Activated T-helper 17 cell treated with anti-CD3 and anti-CD28 coated beads, Interleukin-2, amount 50 U/mL, for 72 hours (primary cell): ENCODE results near the gene SHOX. TPM values are rescaled to one million over a fixed set of nuclear protein-coding genes. Genes with fewer than 3 reads are reported as not detected.

Experiments
- ATAC-seq: fragments of 150-1000 bp; cut with Tn5 transposase; replicated peaks from 2 replicates; pipeline ENCODE4 v1.10.0; 2021; ENCODE audit warnings: mild to moderate bottlenecking, moderate library complexity
- H3K27ac Mint-ChIP-seq: one replicate; pipeline ENCODE4 v1.8.0; 2022; ENCODE audit warnings: mixed read lengths
- H3K27me3 Mint-ChIP-seq: one replicate; pipeline ENCODE4 v1.8.0; 2022; ENCODE audit warnings: mixed read lengths
- H3K36me3 Mint-ChIP-seq: one replicate; pipeline ENCODE4 v1.8.0; 2022; ENCODE audit warnings: low read depth, mild to moderate bottlenecking, mixed read lengths
- H3K4me1 Mint-ChIP-seq: one replicate; pipeline ENCODE4 v1.8.0; 2022; ENCODE audit warnings: mixed read lengths
- H3K4me3 Mint-ChIP-seq: one replicate; pipeline ENCODE4 v1.8.0; 2022; ENCODE audit warnings: mild to moderate bottlenecking, mixed read lengths
- H3K9me3 Mint-ChIP-seq: one replicate; pipeline ENCODE4 v1.8.0; 2022; ENCODE audit warnings: mixed read lengths
- total RNA-seq, 2 donors: library from RNA; stranded (reverse); gene quantifications; one replicate each; pipeline ENCODE4 v1.2.3, GENCODE V29; 2022

SHOX gene
- total RNA-seq, 2 donors from 2014 or later = not detected

- H3K27ac Mint-ChIP-seq = no peak overlapping the region
- H3K36me3 Mint-ChIP-seq = no peaks in the 10 kb centered on the region
- H3K9me3 Mint-ChIP-seq = no peaks in the 10 kb centered on the region
- no peaks in the 10 kb centered on the region for H3K27me3 Mint-ChIP-seq
- H3K4me3 Mint-ChIP-seq = no peak overlapping the region
- ATAC-seq = no peak
- H3K4me1 Mint-ChIP-seq = no peaks in the 10 kb centered on the region
Observed at GRCh38 chrX:661154-661553, 30.6 kb downstream of the SHOX start.

DNA sequence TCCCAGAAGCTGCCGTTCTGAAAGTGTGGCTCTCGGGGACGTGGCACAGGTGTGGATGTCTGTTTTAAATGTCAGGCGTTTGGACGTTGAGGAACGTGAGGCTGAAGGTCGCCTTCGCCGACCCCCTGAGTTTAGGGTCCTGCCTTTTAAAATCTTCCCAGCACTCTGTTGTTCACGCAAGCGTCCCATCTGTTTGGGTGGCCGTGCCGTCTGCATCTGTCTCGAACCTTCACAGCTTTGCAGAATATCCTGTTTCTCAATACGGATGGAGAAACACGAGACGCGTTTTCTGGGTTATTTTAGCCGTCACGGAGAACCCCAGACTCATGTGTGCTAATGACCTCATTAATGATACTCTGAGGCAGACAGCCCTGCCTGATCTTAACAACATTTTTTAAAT, 31.5 kb downstream of the SHOX start:
- no peaks in the 10 kb centered on the region for H3K27me3 Mint-ChIP-seq
- no peaks in the 10 kb centered on the region for H3K9me3 Mint-ChIP-seq
- H3K4me3 Mint-ChIP-seq = no peak overlapping the region
- H3K4me1 Mint-ChIP-seq = no peaks in the 10 kb centered on the region
- H3K27ac Mint-ChIP-seq = no peak overlapping the region
- no peak for ATAC-seq
- no peaks in the 10 kb centered on the region for H3K36me3 Mint-ChIP-seq

- no peak for ATAC-seq
- Mint-ChIP-seq H3K27ac (no peak overlapping the region), H3K4me3 (no peak overlapping the region), H3K36me3 (no peaks in the 10 kb centered on the region), H3K27me3 (no peaks in the 10 kb centered on the region), H3K4me1 (no peaks in the 10 kb centered on the region), H3K9me3 (no peaks in the 10 kb centered on the region)
Observed at GRCh38 chrX:663841-664240, 33.2 kb downstream of the SHOX start.

DNA sequence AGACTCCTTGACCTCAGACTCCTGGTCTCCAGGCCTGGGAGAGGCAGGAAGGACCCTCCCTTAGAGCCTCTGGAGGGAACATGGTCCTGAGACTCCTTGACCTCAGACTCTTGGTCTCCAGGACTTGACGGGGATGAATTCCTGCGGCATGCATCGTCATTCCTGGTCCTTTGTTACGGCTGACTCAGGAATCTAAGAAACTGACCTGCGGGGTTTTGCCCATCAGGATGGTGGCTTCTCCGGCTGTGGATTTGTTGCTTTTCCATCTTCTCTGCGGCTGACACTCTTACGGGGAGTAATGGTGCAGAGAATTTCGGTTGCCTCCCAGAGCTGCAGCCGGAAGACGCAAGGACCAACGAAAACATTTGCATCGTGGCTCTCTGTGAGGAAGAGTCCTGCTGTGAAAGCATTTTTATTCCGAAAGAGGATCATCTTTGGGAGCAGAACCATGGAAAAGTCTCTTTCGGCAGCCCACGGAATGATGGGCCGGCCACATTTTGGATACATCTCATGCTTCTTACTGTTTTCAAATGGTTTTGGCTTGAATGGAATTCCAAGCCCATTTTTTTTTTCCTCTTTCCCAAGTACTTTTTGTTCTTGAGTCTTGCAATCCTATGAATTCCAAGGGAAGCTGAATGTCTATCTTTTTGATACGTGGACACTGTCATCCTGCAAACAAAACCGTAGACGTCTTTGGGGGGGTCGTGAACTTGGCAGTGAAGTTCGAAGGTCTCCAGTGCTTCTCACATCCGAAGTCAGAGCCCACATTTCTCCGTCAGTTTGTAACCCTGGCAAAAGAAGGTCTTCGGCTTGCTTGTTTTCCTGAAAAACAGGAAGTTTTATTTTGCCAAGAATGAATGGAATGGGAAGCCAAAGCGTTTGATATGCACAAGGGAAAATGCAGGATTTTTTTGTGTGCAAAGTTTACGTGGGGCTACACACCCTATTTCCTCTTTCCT, 36.5 kb downstream of the SHOX start:
- H3K27me3 Mint-ChIP-seq = peaks cover 3% of the 10 kb centered on the region
- H3K27ac Mint-ChIP-seq = no peak overlapping the region
- H3K36me3 Mint-ChIP-seq = no peaks in the 10 kb centered on the region

GRCh38 chrX:670645-671044, 40.1 kb downstream of the SHOX start:
- H3K27ac Mint-ChIP-seq = no peak overlapping the region
- no peaks in the 10 kb centered on the region for H3K36me3 Mint-ChIP-seq
- ATAC-seq = no peak
- no peaks in the 10 kb centered on the region for H3K4me1 Mint-ChIP-seq
- peaks cover 5% of the 10 kb centered on the region for H3K27me3 Mint-ChIP-seq
- H3K4me3 Mint-ChIP-seq = no peak overlapping the region
- peaks cover 4% of the 10 kb centered on the region for H3K9me3 Mint-ChIP-seq

More for the DNA sequence above, 36.5 kb downstream of the SHOX start:
- H3K4me3 Mint-ChIP-seq = no peak overlapping the region
- H3K4me1 Mint-ChIP-seq = no peaks in the 10 kb centered on the region
- no peaks in the 10 kb centered on the region for H3K9me3 Mint-ChIP-seq
- no peak for ATAC-seq

DNA sequence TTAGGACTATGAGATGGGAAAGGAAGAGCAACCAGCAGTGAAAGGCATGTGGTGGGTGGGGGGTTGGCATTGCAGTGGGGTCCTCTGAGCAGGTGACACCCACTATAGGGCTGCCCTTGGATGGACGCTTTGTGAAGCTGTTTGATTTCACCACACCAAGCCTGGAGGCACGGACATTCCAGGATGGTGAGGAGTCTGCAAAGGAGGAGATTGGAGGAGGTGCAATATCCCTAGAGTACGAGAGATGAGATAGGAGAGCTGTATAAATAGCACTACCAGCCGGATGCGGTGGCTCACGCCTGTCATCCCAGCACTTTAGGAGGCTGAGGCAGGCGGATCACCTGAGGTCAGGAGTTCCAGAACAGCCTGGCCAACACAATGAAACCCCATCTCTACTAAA, 42.3 kb downstream of the SHOX start:
- Mint-ChIP-seq H3K4me3 (no peak overlapping the region), H3K27ac (no peak overlapping the region), H3K36me3 (no peaks in the 10 kb centered on the region), H3K4me1 (no peaks in the 10 kb centered on the region), H3K27me3 (peaks cover 5% of the 10 kb centered on the region), H3K9me3 (peaks cover 4% of the 10 kb centered on the region)
- no peak for ATAC-seq

DNA sequence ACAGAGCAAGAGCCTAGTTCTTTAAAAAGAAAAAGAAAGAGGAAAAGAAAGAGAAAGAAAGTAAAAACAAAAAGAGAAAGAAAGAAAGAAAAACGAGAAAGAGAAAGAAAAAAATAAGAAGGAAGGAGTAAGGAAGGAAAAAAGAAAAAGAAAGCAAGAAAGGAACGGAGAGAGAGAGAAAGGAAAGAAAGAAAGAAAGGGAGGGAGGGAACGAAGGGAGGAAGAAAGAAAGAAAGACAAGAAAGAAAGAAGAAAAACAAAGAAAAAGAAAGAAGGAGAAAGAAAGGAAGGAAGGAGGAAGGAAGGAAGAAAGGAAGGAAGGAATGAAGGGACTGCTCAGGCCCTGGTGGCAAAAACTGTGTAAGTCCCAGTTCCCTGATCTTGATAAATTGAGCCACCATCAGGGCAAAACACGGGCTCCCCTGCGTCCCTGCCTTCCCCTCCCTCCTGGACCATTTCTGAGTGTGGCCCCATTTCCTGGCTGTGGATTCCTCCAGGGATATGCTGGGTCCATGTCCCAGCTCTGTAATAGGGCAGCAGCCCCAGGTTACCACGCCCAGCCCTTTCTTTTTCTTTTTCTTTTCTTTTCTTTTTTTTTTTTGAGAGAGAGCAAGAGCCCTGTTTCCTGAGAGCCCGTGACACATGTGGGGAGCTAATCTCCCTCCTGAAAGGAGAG, 44.8 kb downstream of the SHOX start:
- ATAC-seq = no peak
- Mint-ChIP-seq H3K4me1 (no peaks in the 10 kb centered on the region), H3K27me3 (peaks cover 5% of the 10 kb centered on the region), H3K36me3 (no peaks in the 10 kb centered on the region), H3K9me3 (peaks cover 16% of the 10 kb centered on the region), H3K27ac (no peak overlapping the region), H3K4me3 (no peak overlapping the region)

DNA sequence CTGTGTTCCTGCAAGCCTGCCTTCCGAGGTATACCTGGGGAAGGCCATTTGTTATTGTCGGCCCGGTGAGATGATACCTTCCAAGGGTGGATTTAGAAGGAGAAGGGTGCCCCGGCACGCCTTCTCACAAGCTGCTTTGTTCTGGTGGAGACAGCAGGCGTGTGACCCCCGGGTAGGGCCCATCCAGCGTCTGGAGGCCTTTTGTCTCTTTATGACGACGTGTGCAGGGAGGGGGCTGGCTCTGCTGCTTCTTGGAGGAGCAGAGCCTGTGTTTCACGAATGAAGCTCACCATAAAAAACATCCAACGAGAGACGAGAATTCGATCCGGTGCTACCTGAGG, 45.3 kb downstream of the SHOX start:
- Mint-ChIP-seq H3K9me3 (peaks cover 16% of the 10 kb centered on the region), H3K4me3 (no peak overlapping the region), H3K36me3 (no peaks in the 10 kb centered on the region), H3K4me1 (no peaks in the 10 kb centered on the region), H3K27ac (no peak overlapping the region), H3K27me3 (peaks cover 5% of the 10 kb centered on the region)
- no peak for ATAC-seq

GRCh38 chrX:677376-677775, 46.8 kb downstream of the SHOX start:
- Mint-ChIP-seq H3K4me3 (no peak overlapping the region), H3K27ac (no peak overlapping the region), H3K4me1 (no peaks in the 10 kb centered on the region), H3K9me3 (peaks cover 24% of the 10 kb centered on the region), H3K27me3 (no peaks in the 10 kb centered on the region), H3K36me3 (no peaks in the 10 kb centered on the region)
- ATAC-seq = no peak

- Mint-ChIP-seq H3K4me3 (no peak overlapping the region), H3K36me3 (no peaks in the 10 kb centered on the region), H3K27me3 (no peaks in the 10 kb centered on the region), H3K9me3 (peaks cover 20% of the 10 kb centered on the region), H3K4me1 (no peaks in the 10 kb centered on the region), H3K27ac (no peak overlapping the region)
- no peak for ATAC-seq
Observed at GRCh38 chrX:679291-679979, 48.8 kb downstream of the SHOX start.

DNA sequence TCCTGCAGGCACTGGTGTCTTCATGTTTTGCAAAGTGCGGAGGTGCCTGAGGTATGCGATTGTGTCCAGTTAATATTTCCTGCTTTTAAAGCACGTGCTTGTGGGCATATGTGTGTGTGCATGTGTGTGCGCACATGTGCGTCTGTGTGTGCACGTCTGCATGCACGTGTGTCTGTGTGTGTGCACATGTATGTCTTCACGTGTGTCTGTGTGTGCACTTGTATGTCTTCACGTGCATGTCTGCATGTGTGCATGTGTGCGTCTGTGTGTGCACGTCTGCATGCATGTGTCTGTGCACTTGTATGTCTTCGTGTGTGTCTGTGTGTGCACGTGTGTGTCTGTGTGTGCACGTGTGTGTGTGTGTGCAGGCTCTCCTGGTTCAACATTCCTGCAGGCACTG, 49.5 kb downstream of the SHOX start:
- Mint-ChIP-seq H3K9me3 (peaks cover 20% of the 10 kb centered on the region), H3K36me3 (no peaks in the 10 kb centered on the region), H3K27ac (no peak overlapping the region), H3K4me1 (no peaks in the 10 kb centered on the region), H3K27me3 (no peaks in the 10 kb centered on the region), H3K4me3 (no peak overlapping the region)
- ATAC-seq = no peak

DNA sequence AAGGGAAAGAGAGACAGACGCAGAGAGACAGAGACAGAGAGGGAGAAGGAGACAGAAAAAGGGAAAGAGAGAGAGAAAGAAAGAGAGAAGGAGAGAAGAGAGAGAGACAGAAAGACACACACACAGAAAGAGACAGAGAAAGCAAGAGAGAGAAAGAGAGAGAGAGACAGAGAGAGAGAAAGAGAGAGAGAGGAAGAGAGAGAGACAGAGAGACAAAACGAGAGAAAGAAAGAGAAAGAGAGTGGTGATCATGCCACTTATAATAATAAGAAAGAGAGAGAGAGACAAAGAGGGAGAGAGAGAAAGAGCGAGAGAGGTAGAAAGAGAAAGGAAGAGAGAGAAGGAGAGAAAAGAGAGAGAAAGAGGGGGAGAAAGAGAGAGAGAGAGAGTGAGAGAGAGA, 51.4 kb downstream of the SHOX start:
- Mint-ChIP-seq H3K4me3 (no peak overlapping the region), H3K4me1 (no peaks in the 10 kb centered on the region), H3K36me3 (no peaks in the 10 kb centered on the region), H3K27me3 (no peaks in the 10 kb centered on the region), H3K27ac (no peak overlapping the region), H3K9me3 (peaks cover 20% of the 10 kb centered on the region)
- no peak for ATAC-seq

DNA sequence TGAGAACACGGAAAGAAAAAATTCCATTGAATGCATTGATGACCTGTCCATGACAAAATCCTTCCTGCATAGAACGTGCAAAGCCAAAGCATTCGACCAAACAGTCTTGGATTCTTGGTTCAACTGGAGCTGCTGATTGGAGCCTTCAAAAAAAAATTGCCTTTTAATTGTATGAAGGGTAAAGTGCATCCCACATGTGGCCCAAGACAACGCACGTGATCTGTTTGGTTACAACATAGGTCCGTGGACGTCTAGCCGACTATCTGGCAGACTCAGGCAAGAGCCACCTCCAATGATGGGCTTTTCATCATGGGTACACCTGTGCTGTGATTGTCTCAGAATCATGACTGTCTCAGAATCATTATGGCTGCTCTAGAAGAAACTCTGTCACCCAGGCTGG, 52.3 kb downstream of the SHOX start:
- H3K27ac Mint-ChIP-seq = no peak overlapping the region
- H3K9me3 Mint-ChIP-seq = peaks cover 20% of the 10 kb centered on the region
- no peak for ATAC-seq
- H3K4me1 Mint-ChIP-seq = no peaks in the 10 kb centered on the region
- no peaks in the 10 kb centered on the region for H3K27me3 Mint-ChIP-seq
- H3K4me3 Mint-ChIP-seq = no peak overlapping the region
- no peaks in the 10 kb centered on the region for H3K36me3 Mint-ChIP-seq

DNA sequence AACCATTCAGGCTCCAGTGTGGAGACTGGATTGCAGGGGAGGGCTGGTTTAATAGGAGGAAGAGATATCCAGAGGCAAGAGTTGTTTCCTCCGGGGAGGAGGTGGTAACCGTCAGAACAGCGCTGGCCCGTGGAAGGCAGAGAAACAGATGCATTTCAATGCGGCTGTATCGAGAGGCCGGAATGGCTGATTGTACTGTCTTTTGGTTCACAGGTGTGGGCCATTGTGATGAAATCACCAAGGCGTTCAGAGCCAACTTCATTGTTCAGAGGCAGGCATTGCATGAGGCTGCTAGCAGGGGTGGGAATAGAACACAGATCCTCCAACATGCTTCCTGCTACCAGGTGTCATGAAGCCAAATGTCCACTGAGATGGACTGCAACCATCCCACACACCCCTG, 53.0 kb downstream of the SHOX start:
- no peaks in the 10 kb centered on the region for H3K27me3 Mint-ChIP-seq
- H3K27ac Mint-ChIP-seq = no peak overlapping the region
- H3K9me3 Mint-ChIP-seq = peaks cover 20% of the 10 kb centered on the region
- no peak for ATAC-seq
- no peaks in the 10 kb centered on the region for H3K36me3 Mint-ChIP-seq
- no peaks in the 10 kb centered on the region for H3K4me1 Mint-ChIP-seq
- H3K4me3 Mint-ChIP-seq = no peak overlapping the region
